Fibroblast of lung (primary cell): ENCODE results near the gene ZNF277.

Experiments
- EZH2 ChIP-seq: IDR thresholded peaks from 2 replicates; pipeline ENCODE4 v1.5.1; 2012; ENCODE audit warnings: low read length, control low read depth, mild to moderate bottlenecking; ENCODE audit errors: missing control alignments
- TF ChIP-seq, protein P1 (sequence below), 2 donors: IDR thresholded peaks in 1 of 2; conservative IDR thresholded peaks in 1 of 2; 1 replicate in 1 of 2; 2 replicates in 1 of 2; pipeline ENCODE4 v1.5.1; 2011 to 2012; ENCODE audit warnings: low read length in 2 of 2, control low read depth in 1 of 2, inconsistent platforms in 1 of 2, low read depth in 1 of 2, mild to moderate bottlenecking in 1 of 2

GRCh38 chr7:112186300-112186699 is 20.2 kb upstream of the ZNF277 start:
- TF ChIP-seq, protein P1, sequence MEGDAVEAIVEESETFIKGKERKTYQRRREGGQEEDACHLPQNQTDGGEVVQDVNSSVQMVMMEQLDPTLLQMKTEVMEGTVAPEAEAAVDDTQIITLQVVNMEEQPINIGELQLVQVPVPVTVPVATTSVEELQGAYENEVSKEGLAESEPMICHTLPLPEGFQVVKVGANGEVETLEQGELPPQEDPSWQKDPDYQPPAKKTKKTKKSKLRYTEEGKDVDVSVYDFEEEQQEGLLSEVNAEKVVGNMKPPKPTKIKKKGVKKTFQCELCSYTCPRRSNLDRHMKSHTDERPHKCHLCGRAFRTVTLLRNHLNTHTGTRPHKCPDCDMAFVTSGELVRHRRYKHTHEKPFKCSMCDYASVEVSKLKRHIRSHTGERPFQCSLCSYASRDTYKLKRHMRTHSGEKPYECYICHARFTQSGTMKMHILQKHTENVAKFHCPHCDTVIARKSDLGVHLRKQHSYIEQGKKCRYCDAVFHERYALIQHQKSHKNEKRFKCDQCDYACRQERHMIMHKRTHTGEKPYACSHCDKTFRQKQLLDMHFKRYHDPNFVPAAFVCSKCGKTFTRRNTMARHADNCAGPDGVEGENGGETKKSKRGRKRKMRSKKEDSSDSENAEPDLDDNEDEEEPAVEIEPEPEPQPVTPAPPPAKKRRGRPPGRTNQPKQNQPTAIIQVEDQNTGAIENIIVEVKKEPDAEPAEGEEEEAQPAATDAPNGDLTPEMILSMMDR (conservative IDR thresholded peaks at IDR 0.05 in 1 of 2, IDR thresholded peaks at IDR 0.05 in 1 of 2; ENCODE audit: low read depth in 1 of 2, low read length in 2 of 2), result no peak
- TF ChIP-seq EZH2, result no peak
